Measurements from ENCODE around the gene HELQ.

HELQ gene

GRCh38 chr4:83381173-83381572 is 74.5 kb downstream of the HELQ start:
- no peak for DNase-seq (ENCODE audit: low read depth)
- H3K4me3 ChIP-seq (ENCODE audit: low read depth, low read length), result no peak overlapping the region

GRCh38 chr4:83378419-83378818 is 77.2 kb downstream of the HELQ start:
- DNase-seq (ENCODE audit: low read depth), result no peak
- H3K4me3 ChIP-seq (ENCODE audit: low read depth, low read length), result no peak overlapping the region

GRCh38 chr4:83372931-83373330 is 82.7 kb downstream of the HELQ start:
- no peak for DNase-seq (ENCODE audit: low read depth)
- no peak overlapping the region for H3K4me3 ChIP-seq (ENCODE audit: low read depth, low read length)

- DNase-seq (ENCODE audit: low read depth), result no peak
- H3K4me3 ChIP-seq (ENCODE audit: low read depth, low read length), result no peak overlapping the region
Measured at GRCh38 chr4:83371936-83372335, 83.7 kb downstream of the HELQ start.

GRCh38 chr4:83371235-83371634 is 84.4 kb downstream of the HELQ start:
- DNase-seq (ENCODE audit: low read depth), result no peak
- no peak overlapping the region for H3K4me3 ChIP-seq (ENCODE audit: low read depth, low read length)

GRCh38 chr4:83370640-83370906 is 85.0 kb downstream of the HELQ start:
- no peak for DNase-seq (ENCODE audit: low read depth)

GRCh38 chr4:83369831-83370639 is 85.6 kb downstream of the HELQ start:
- no peak for DNase-seq (ENCODE audit: low read depth)
- no peak overlapping the region for H3K4me3 ChIP-seq (ENCODE audit: low read depth, low read length)

More at GRCh38 chr4:83370640-83370906, 85.0 kb downstream of the HELQ start:
- H3K4me3 ChIP-seq (ENCODE audit: low read depth, low read length), result no peak overlapping the region

- no peak for DNase-seq (ENCODE audit: low read depth)
Measured at GRCh38 chr4:83364312-83364711, 91.3 kb downstream of the HELQ start.

GRCh38 chr4:83362492-83363329 is 92.9 kb downstream of the HELQ start:
- no peak overlapping the region for H3K4me3 ChIP-seq (ENCODE audit: low read depth, low read length)
- no peak for DNase-seq (ENCODE audit: low read depth)

More at GRCh38 chr4:83364312-83364711, 91.3 kb downstream of the HELQ start:
- H3K4me3 ChIP-seq (ENCODE audit: low read depth, low read length), result no peak overlapping the region

GRCh38 chr4:83361416-83362103 is 94.1 kb downstream of the HELQ start:
- no peak for DNase-seq (ENCODE audit: low read depth)
- no peak overlapping the region for H3K4me3 ChIP-seq (ENCODE audit: low read depth, low read length)

- no peak overlapping the region for H3K4me3 ChIP-seq (ENCODE audit: low read depth, low read length)
- DNase-seq (ENCODE audit: low read depth), result no peak
Measured at GRCh38 chr4:83360018-83360417, 95.6 kb downstream of the HELQ start.

- DNase-seq (ENCODE audit: low read depth), result peak; percentile 67
- H3K4me3 ChIP-seq (ENCODE audit: low read depth, low read length), result no peak overlapping the region
Measured at GRCh38 chr4:83358410-83358809, 97.2 kb downstream of the HELQ start.

Measured in skeletal muscle cell (primary cell).